Measurements from ENCODE around the gene PAX8.

Gene PAX8

GRCh38 chr2:113264713-113265403 lies 13.9 kb downstream of the PAX8 start:
- no peaks in the 10 kb centered on the region for H3K4me1 ChIP-seq (ENCODE audit: control insufficient read depth, insufficient read depth, low read length, unreplicated experiment)
- no peaks in the 10 kb centered on the region for H3K27me3 ChIP-seq (ENCODE audit: insufficient read depth, low read length)
- H3K79me2 ChIP-seq (ENCODE audit: control insufficient read depth, insufficient read depth, low read length, unreplicated experiment), result no peaks in the 10 kb centered on the region
- H2AFZ ChIP-seq (ENCODE audit: low read length, unreplicated experiment), result no peak overlapping the region
- H3K4me3 ChIP-seq (ENCODE audit: low read depth, low read length), result no peak overlapping the region
- no peak overlapping the region for H3K27ac ChIP-seq (ENCODE audit: low read depth, low read length)
- peaks cover 10% of the 10 kb centered on the region; the same call in 1 of the 2 replicates for H3K36me3 ChIP-seq (ENCODE audit: insufficient read depth, low read length)

GRCh38 chr2:113263546-113263945 lies 15.2 kb downstream of the PAX8 start:
- H3K27ac ChIP-seq (ENCODE audit: low read depth, low read length), result no peak overlapping the region
- H2AFZ ChIP-seq (ENCODE audit: low read length, unreplicated experiment), result no peak overlapping the region
- H3K27me3 ChIP-seq (ENCODE audit: insufficient read depth, low read length), result no peaks in the 10 kb centered on the region
- peaks cover 13% of the 10 kb centered on the region; the same call in 1 of the 2 replicates for H3K36me3 ChIP-seq (ENCODE audit: insufficient read depth, low read length)
- no peaks in the 10 kb centered on the region for H3K79me2 ChIP-seq (ENCODE audit: control insufficient read depth, insufficient read depth, low read length, unreplicated experiment)
- no peaks in the 10 kb centered on the region for H3K4me1 ChIP-seq (ENCODE audit: control insufficient read depth, insufficient read depth, low read length, unreplicated experiment)
- H3K4me3 ChIP-seq (ENCODE audit: low read depth, low read length), result no peak overlapping the region

- no peak overlapping the region for H3K27ac ChIP-seq (ENCODE audit: low read depth, low read length)
- peaks cover 19% of the 10 kb centered on the region; the same call in 1 of the 2 replicates for H3K36me3 ChIP-seq (ENCODE audit: insufficient read depth, low read length)
Observed at GRCh38 chr2:113260991-113261390, 17.7 kb downstream of the PAX8 start.

GRCh38 chr2:113258471-113259147 lies 20.1 kb downstream of the PAX8 start:
- H3K27me3 ChIP-seq (ENCODE audit: insufficient read depth, low read length), result no peaks in the 10 kb centered on the region
- H3K36me3 ChIP-seq (ENCODE audit: insufficient read depth, low read length), result peaks cover 21% of the 10 kb centered on the region; the same call in 1 of the 2 replicates
- no peak overlapping the region for H2AFZ ChIP-seq (ENCODE audit: low read length, unreplicated experiment)
- H3K79me2 ChIP-seq (ENCODE audit: control insufficient read depth, insufficient read depth, low read length, unreplicated experiment), result no peaks in the 10 kb centered on the region
- H3K27ac ChIP-seq (ENCODE audit: low read depth, low read length), result no peak overlapping the region
- no peak overlapping the region for H3K4me3 ChIP-seq (ENCODE audit: low read depth, low read length)
- peaks cover 5% of the 10 kb centered on the region for H3K4me1 ChIP-seq (ENCODE audit: control insufficient read depth, insufficient read depth, low read length, unreplicated experiment)

More at GRCh38 chr2:113260991-113261390, 17.7 kb downstream of the PAX8 start:
- Histone ChIP-seq H3K4me3 (ENCODE audit: low read depth, low read length) (no peak overlapping the region), H2AFZ (ENCODE audit: low read length, unreplicated experiment) (no peak overlapping the region), H3K4me1 (ENCODE audit: control insufficient read depth, insufficient read depth, low read length, unreplicated experiment) (peaks cover 4% of the 10 kb centered on the region), H3K79me2 (ENCODE audit: control insufficient read depth, insufficient read depth, low read length, unreplicated experiment) (no peaks in the 10 kb centered on the region), H3K27me3 (ENCODE audit: insufficient read depth, low read length) (no peaks in the 10 kb centered on the region)

GRCh38 chr2:113257516-113258264 lies 21.0 kb downstream of the PAX8 start:
- Histone ChIP-seq H3K27ac (ENCODE audit: low read depth, low read length) (no peak overlapping the region), H2AFZ (ENCODE audit: low read length, unreplicated experiment) (no peak overlapping the region), H3K79me2 (ENCODE audit: control insufficient read depth, insufficient read depth, low read length, unreplicated experiment) (no peaks in the 10 kb centered on the region), H3K4me3 (ENCODE audit: low read depth, low read length) (no peak overlapping the region), H3K4me1 (ENCODE audit: control insufficient read depth, insufficient read depth, low read length, unreplicated experiment) (peaks cover 11% of the 10 kb centered on the region), H3K36me3 (ENCODE audit: insufficient read depth, low read length) (peaks cover 16% of the 10 kb centered on the region; the same call in 1 of the 2 replicates), H3K27me3 (ENCODE audit: insufficient read depth, low read length) (no peaks in the 10 kb centered on the region)

GRCh38 chr2:113255140-113256070 lies 23.3 kb downstream of the PAX8 start:
- H3K79me2 ChIP-seq (ENCODE audit: control insufficient read depth, insufficient read depth, low read length, unreplicated experiment), result no peaks in the 10 kb centered on the region
- H2AFZ ChIP-seq (ENCODE audit: low read length, unreplicated experiment), result no peak overlapping the region

GRCh38 chr2:113253453-113253852 lies 25.3 kb downstream of the PAX8 start:
- peaks cover 20% of the 10 kb centered on the region for H3K4me1 ChIP-seq (ENCODE audit: control insufficient read depth, insufficient read depth, low read length, unreplicated experiment)
- no peak overlapping the region for H2AFZ ChIP-seq (ENCODE audit: low read length, unreplicated experiment)
- no peaks in the 10 kb centered on the region for H3K79me2 ChIP-seq (ENCODE audit: control insufficient read depth, insufficient read depth, low read length, unreplicated experiment)
- no peak overlapping the region for H3K27ac ChIP-seq (ENCODE audit: low read depth, low read length)
- H3K27me3 ChIP-seq (ENCODE audit: insufficient read depth, low read length), result no peaks in the 10 kb centered on the region
- peaks cover 14% of the 10 kb centered on the region; the same call in 1 of the 2 replicates for H3K36me3 ChIP-seq (ENCODE audit: insufficient read depth, low read length)
- no peak overlapping the region for H3K4me3 ChIP-seq (ENCODE audit: low read depth, low read length)

More at GRCh38 chr2:113255140-113256070, 23.3 kb downstream of the PAX8 start:
- H3K27me3 ChIP-seq (ENCODE audit: insufficient read depth, low read length), result no peaks in the 10 kb centered on the region
- peaks cover 17% of the 10 kb centered on the region for H3K4me1 ChIP-seq (ENCODE audit: control insufficient read depth, insufficient read depth, low read length, unreplicated experiment)
- peaks cover 16% of the 10 kb centered on the region; the same call in 1 of the 2 replicates for H3K36me3 ChIP-seq (ENCODE audit: insufficient read depth, low read length)
- no peak overlapping the region for H3K4me3 ChIP-seq (ENCODE audit: low read depth, low read length)
- no peak overlapping the region for H3K27ac ChIP-seq (ENCODE audit: low read depth, low read length)

- no peak overlapping the region for H3K4me3 ChIP-seq (ENCODE audit: low read depth, low read length)
Observed at GRCh38 chr2:113252047-113252590, 26.6 kb downstream of the PAX8 start.

GRCh38 chr2:113251118-113251517 lies 27.6 kb downstream of the PAX8 start:
- peaks cover 16% of the 10 kb centered on the region for H3K4me1 ChIP-seq (ENCODE audit: control insufficient read depth, insufficient read depth, low read length, unreplicated experiment)
- H2AFZ ChIP-seq (ENCODE audit: low read length, unreplicated experiment), result no peak overlapping the region
- H3K79me2 ChIP-seq (ENCODE audit: control insufficient read depth, insufficient read depth, low read length, unreplicated experiment), result no peaks in the 10 kb centered on the region
- H3K27me3 ChIP-seq (ENCODE audit: insufficient read depth, low read length), result no peaks in the 10 kb centered on the region
- peaks cover 9% of the 10 kb centered on the region; the same call in 1 of the 2 replicates for H3K36me3 ChIP-seq (ENCODE audit: insufficient read depth, low read length)
- no peak overlapping the region for H3K27ac ChIP-seq (ENCODE audit: low read depth, low read length)
- H3K4me3 ChIP-seq (ENCODE audit: low read depth, low read length), result no peak overlapping the region

More at GRCh38 chr2:113252047-113252590, 26.6 kb downstream of the PAX8 start:
- no peaks in the 10 kb centered on the region for H3K79me2 ChIP-seq (ENCODE audit: control insufficient read depth, insufficient read depth, low read length, unreplicated experiment)
- no peaks in the 10 kb centered on the region for H3K27me3 ChIP-seq (ENCODE audit: insufficient read depth, low read length)
- H2AFZ ChIP-seq (ENCODE audit: low read length, unreplicated experiment), result no peak overlapping the region
- peaks cover 14% of the 10 kb centered on the region; the same call in 1 of the 2 replicates for H3K36me3 ChIP-seq (ENCODE audit: insufficient read depth, low read length)
- H3K4me1 ChIP-seq (ENCODE audit: control insufficient read depth, insufficient read depth, low read length, unreplicated experiment), result peaks cover 16% of the 10 kb centered on the region
- H3K27ac ChIP-seq (ENCODE audit: low read depth, low read length), result no peak overlapping the region
